K562 (cell line): Measurements from ENCODE around the gene CEP250. TPM values are rescaled to one million over a fixed set of nuclear protein-coding genes. Genes with fewer than 3 reads are reported as not detected.

Source experiments
- ATAC-seq: fragments of 200-7000 bp; cut with Tn5 transposase; 3 replicates; pipeline ENCODE4 v1.9.1; 2020; ENCODE audit warnings: moderate library complexity
- BruUV-seq: library from RNA; stranded (reverse); fragments of 400-500 nt; replicated peaks from 2 replicates; lab custom pipeline; 2021; lab: Mats Ljungman, UMichigan
- CTCF ChIA-PET: fragments of 300-600 bp; formaldehyde crosslinking; extraction: SDS; loops from one replicate; lab custom pipeline; 2021; ENCODE audit warnings: low intra/inter-chr PET ratio; lab: Yijun Ruan, JAX
- POLR2A ChIA-PET: fragments of 300-600, 350-650 bp; sonication (Branson Sonifier 250); formaldehyde crosslinking; extraction: SDS; loops from one replicate; lab custom pipeline; 2021; ENCODE audit warnings: antibody characterized with exemption, inconsistent platforms; lab: Yijun Ruan, JAX
- DNase-seq, 4 experiments: peaks; one replicate each; pipeline versions ENCODE4 v3.0.0 to v3.0.0-alpha.2; 2011 to 2018; ENCODE audit warnings: low spot score in 3 of 4, mixed read lengths in 3 of 4; ENCODE audit errors: extremely low read depth in 1 of 4
- FAIRE-seq: peaks from 2 replicates; lab custom pipeline; 2011; peaks lifted over from hg19 to GRCh38; lab: Jason Lieb, UNC
- H2AFZ ChIP-seq: 2 replicates; pipeline ENCODE4 v1.6.0; 2011; ENCODE audit warnings: low read depth, low read length, control low read depth, inconsistent platforms
- H3K27ac ChIP-seq: fragments of 200-600 bp; 3 replicates; pipeline ENCODE4 v1.8.0; 2011; ENCODE audit warnings: low read depth, mild to moderate bottlenecking, control low read depth, inconsistent platforms, low read length, moderate library complexity, mixed read lengths; ENCODE audit errors: extremely low read depth
- H3K27me3 ChIP-seq, 2 experiments: fragments of 300-600 bp in 1 of 2; 2 replicates in 1 of 2; 3 replicates in 1 of 2; pipeline versions ENCODE4 v1.6.0 to v1.8.0; 2011; ENCODE audit warnings: inconsistent platforms in 2 of 2, low read length in 2 of 2, mild to moderate bottlenecking in 1 of 2, mixed read lengths in 1 of 2, moderate library complexity in 1 of 2; ENCODE audit not compliant: control insufficient read depth in 2 of 2, insufficient read depth in 2 of 2
- H3K36me3 ChIP-seq: fragments of 300-600 bp; 3 replicates; pipeline ENCODE4 v1.8.0; 2011; ENCODE audit warnings: mild to moderate bottlenecking, low read length, inconsistent platforms; ENCODE audit not compliant: control insufficient read depth, insufficient read depth
- H3K4me1 ChIP-seq, 2 experiments: fragments of 200-600 bp in 1 of 2; replicated peaks in 1 of 2; 2 replicates in 1 of 2; 3 replicates in 1 of 2; pipeline versions ENCODE4 v1.5.1 to v1.8.0; 2011; ENCODE audit warnings: inconsistent platforms in 2 of 2, low read length in 2 of 2, mild to moderate bottlenecking in 1 of 2, mixed read lengths in 1 of 2, moderate library complexity in 1 of 2; ENCODE audit not compliant: control insufficient read depth in 2 of 2, insufficient read depth in 2 of 2
- H3K4me2 ChIP-seq: 2 replicates; pipeline ENCODE4 v1.6.1; 2011; ENCODE audit warnings: low read length, control low read depth, inconsistent platforms, mixed read lengths; ENCODE audit not compliant: insufficient read depth
- H3K4me3 ChIP-seq: fragments of 200-600 bp; sonication (generic), shearing (Covaris generic); 2 replicates; pipeline ENCODE4 v1.5.1; 2016; ENCODE audit warnings: control low read depth, inconsistent platforms
- H3K79me2 ChIP-seq: fragments of 200-600 bp; 3 replicates; pipeline ENCODE4 v1.8.0; 2011; ENCODE audit warnings: low read length, inconsistent platforms; ENCODE audit not compliant: control insufficient read depth, insufficient read depth
- H3K9ac ChIP-seq, 2 experiments: 2 replicates each; pipeline versions ENCODE4 v1.6.0 to v1.6.1; 2011; ENCODE audit warnings: low read depth in 2 of 2, low read length in 2 of 2, control low read depth in 1 of 2, inconsistent platforms in 1 of 2, mild to moderate bottlenecking in 1 of 2, mixed read lengths in 1 of 2; ENCODE audit not compliant: insufficient read depth in 1 of 2
- H3K9me1 ChIP-seq: one replicate; pipeline ENCODE4 v1.6.0; 2011; ENCODE audit warnings: inconsistent platforms, mild to moderate bottlenecking, low read length, moderate library complexity; ENCODE audit not compliant: control insufficient read depth, insufficient read depth
- H3K9me3 ChIP-seq: replicated peaks from 2 replicates; pipeline ENCODE4 v1.5.1; 2011; ENCODE audit warnings: low read depth, low read length, inconsistent platforms; ENCODE audit not compliant: control insufficient read depth, insufficient read depth
- H4K20me1 ChIP-seq: replicated peaks from 2 replicates; pipeline ENCODE4 v1.6.1; 2011; ENCODE audit warnings: low read length, inconsistent platforms, mixed read lengths; ENCODE audit not compliant: control insufficient read depth, insufficient read depth
- BCOR ChIP-seq: fragments of 450-650 bp; IDR thresholded peaks from 2 replicates; pipeline ENCODE4 v1.6.1; 2016
- HNRNPUL1 ChIP-seq: fragments of 200-400 bp; formaldehyde crosslinking; IDR thresholded peaks from 2 replicates; pipeline ENCODE4 v1.6.1; 2017; ENCODE audit warnings: low read length
- NR2C1 ChIP-seq, 2 experiments: fragments of 450-650 bp; IDR thresholded peaks; 2 replicates each; pipeline ENCODE4 v1.6.1; 2017; ENCODE audit warnings: mild to moderate bottlenecking in 2 of 2, antibody characterized with exemption in 1 of 2, inconsistent platforms in 1 of 2, missing compliant biosample characterization in 1 of 2, missing genetic modification characterization in 1 of 2
- ZNF274 ChIP-seq: IDR thresholded peaks from 2 replicates; pipeline ENCODE4 v1.6.1; 2011; ENCODE audit warnings: low read depth, mild to moderate bottlenecking, low read length, moderate library complexity, borderline replicate concordance
- WGBS: fragments of 100-300 bp; shearing (Covaris generic); methylation state at CpG from one replicate; pipeline ENCODE4 v1.1.6; 2016; ENCODE audit warnings: low coverage, mixed read lengths; ENCODE audit not compliant: insufficient coverage; ENCODE audit errors: missing lambda C conversion rate; 5-methylcytosine and 5-hydroxymethylcytosine counted together
- in situ Hi-C: fragments of 300-500 bp; cut with MboI; formaldehyde crosslinking; loops from 4 replicates; pipeline ENCODE4 v1.15.0; 2018; ENCODE audit warnings: inconsistent platforms, mixed read lengths
- intact Hi-C: fragments of 100-400 bp; cut with micrococcal nuclease; formaldehyde crosslinking; loops from 2 replicates; pipeline ENCODE4 v1.14.2; 2022
- polyA plus RNA-seq, 8 experiments: library from polyadenylated mRNA; depleted of rRNA in 4 of 8; stranded (reverse) in 5 of 8; unstranded in 3 of 8; fragments of >200 nt; fragmentation: Nextera tagmentation in 2 of 8; fragmentation: Illumina TruSeq in 1 of 8; extraction: Ambion mirVana in 2 of 8; extraction: Trizol in 1 of 8; gene quantifications; 2 replicates each; pipeline versions ENCODE4 v1.2.1 to v1.2.3, GENCODE V29; 2011 to 2014; ENCODE audit warnings: inconsistent platforms in 1 of 8, missing spikeins in 1 of 8
- total RNA-seq, 7 experiments: library from RNA; depleted of rRNA in 6 of 7; stranded (reverse); fragments of >200 nt in 6 of 7; fragmentation: Illumina TruSeq in 2 of 7; extraction: Trizol in 2 of 7; gene quantifications; 2 replicates each; pipeline versions ENCODE4 v1.2.1 to v1.2.3, GENCODE V29; 2011 to 2021; ENCODE audit warnings: low replicate concordance in 1 of 7
- TF ChIP-seq, protein P1 (sequence below): fragments of 200-800 bp; sonication (Bioruptor generic); IDR thresholded peaks from 2 replicates; pipeline ENCODE4 v1.6.1; 2017; ENCODE audit warnings: missing genetic modification characterization, missing compliant biosample characterization
- TF ChIP-seq, protein P2 (sequence below): sonication (generic); formaldehyde crosslinking; IDR thresholded peaks from 2 replicates; pipeline ENCODE4 v1.8.1; 2022; ENCODE audit warnings: missing genetic modification reagents

CEP250 gene
- total and polyA plus RNA-seq, 9 of the 15 experiments (the other 6 are each of a cell fraction or from before 2014, with no cell fraction given): 2.5 to 41.9 (median 20.5) TPM

DNA sequence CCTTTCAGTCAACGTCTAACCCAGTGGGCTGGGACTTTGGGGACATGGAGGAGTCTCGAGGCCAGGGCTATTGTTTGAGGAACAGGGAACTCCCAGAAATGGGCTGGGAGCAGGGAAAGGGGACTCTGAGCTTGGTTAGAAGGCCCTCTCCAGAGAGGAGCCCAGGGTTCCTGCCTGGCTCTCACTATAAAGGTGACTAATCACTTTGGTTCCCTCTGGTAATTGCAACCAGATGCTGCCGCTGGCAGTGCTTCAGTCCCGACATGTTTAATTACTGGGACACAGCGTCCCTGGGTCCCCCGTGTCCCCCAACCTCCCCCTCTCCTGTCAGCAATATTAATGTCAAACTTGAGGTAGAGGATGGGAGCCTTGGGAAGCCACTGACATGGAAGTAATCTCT, 12.4 kb upstream of the CEP250 start:
- Histone ChIP-seq H3K4me3 (no peak overlapping the region), H4K20me1 (no peaks in the 10 kb centered on the region), H3K79me2 (no peaks in the 10 kb centered on the region), H3K36me3 (no peaks in the 10 kb centered on the region), H3K9me3 (no peaks in the 10 kb centered on the region), H2AFZ (no peak overlapping the region), H3K9me1 (no peaks in the 10 kb centered on the region), H3K27me3 (no peaks in the 10 kb centered on the region), H3K27ac (no peak overlapping the region), H3K4me2 (no peak overlapping the region), H3K4me1 (peaks cover 2 to 4% of the 10 kb centered on the region in 2 experiments; a peak in 2 of 5 replicates), H3K9ac (no peak overlapping the region)
- intact Hi-C loops: no loop called here
- in situ Hi-C loops: loop anchor here (25.0 kb wide), 2 partner anchors 131 to 306 kb away; partner anchors contain the start of gene EDEM2
- TF ChIP-seq, protein P1, sequence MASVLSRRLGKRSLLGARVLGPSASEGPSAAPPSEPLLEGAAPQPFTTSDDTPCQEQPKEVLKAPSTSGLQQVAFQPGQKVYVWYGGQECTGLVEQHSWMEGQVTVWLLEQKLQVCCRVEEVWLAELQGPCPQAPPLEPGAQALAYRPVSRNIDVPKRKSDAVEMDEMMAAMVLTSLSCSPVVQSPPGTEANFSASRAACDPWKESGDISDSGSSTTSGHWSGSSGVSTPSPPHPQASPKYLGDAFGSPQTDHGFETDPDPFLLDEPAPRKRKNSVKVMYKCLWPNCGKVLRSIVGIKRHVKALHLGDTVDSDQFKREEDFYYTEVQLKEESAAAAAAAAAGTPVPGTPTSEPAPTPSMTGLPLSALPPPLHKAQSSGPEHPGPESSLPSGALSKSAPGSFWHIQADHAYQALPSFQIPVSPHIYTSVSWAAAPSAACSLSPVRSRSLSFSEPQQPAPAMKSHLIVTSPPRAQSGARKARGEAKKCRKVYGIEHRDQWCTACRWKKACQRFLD (CRISPR knock-in tag): no peak
- TF ChIP-seq, protein P2, sequence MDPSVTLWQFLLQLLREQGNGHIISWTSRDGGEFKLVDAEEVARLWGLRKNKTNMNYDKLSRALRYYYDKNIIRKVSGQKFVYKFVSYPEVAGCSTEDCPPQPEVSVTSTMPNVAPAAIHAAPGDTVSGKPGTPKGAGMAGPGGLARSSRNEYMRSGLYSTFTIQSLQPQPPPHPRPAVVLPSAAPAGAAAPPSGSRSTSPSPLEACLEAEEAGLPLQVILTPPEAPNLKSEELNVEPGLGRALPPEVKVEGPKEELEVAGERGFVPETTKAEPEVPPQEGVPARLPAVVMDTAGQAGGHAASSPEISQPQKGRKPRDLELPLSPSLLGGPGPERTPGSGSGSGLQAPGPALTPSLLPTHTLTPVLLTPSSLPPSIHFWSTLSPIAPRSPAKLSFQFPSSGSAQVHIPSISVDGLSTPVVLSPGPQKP (CRISPR knock-in tag): no peak
- TF ChIP-seq BCOR (no peak), NR2C1 (IDR thresholded peaks at IDR 0.05) (no peak), NR2C1 (tag; IDR thresholded peaks at IDR 0.05) (no peak), HNRNPUL1 (no peak), ZNF274 (no peak)
- 6% methylated on average over 6 of the region's 6 CpGs for WGBS
- ATAC-seq: no peak
- no peak for FAIRE-seq
- BruUV-seq: no TSS peak
- CTCF ChIA-PET: no interaction called here
- DNase-seq: no peak
- POLR2A ChIA-PET: interaction anchor here (1.8 kb wide), 1 partner anchor 10 kb away, joined by 8 read pairs; no protein-coding TSS in a partner anchor
